Glomerular visceral epithelial cell (primary cell): Measurements from ENCODE around the gene LCN6.
"Not testable (repeated sequence)": the region's sequence is repeated elsewhere in the genome, so short reads cannot be mapped to it uniquely, and the experiment has no call there.

ENCODE experiments used
- DNase-seq: peaks from one replicate; pipeline ENCODE4 v3.0.0-alpha.2; 2016; ENCODE audit errors: extremely low spot score

LCN6 gene

DNA sequence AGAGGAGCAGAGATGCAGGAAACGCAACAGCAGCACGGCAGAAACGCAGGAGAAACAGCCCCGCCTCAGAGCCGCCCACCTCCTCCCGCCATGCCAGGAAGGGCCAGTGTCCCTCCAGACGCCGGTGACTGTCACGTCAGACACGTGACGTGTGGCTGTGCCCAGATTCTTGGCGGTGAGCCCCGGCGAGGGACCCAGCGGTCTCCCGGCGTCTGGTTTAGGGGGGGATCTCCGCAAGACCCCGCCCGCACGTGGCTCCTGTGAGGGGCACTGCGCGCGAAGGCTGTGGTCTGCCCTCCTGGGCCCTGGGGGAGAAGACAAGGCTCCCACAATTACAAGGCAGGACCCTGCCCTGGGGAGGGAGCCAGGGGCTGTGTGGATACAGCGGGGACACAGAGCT, 12.1 kb upstream of the LCN6 start:
- no peak for DNase-seq

GRCh38 chr9:136759436-136760325, 11.4 kb upstream of the LCN6 start:
- DNase-seq = no peak

DNA sequence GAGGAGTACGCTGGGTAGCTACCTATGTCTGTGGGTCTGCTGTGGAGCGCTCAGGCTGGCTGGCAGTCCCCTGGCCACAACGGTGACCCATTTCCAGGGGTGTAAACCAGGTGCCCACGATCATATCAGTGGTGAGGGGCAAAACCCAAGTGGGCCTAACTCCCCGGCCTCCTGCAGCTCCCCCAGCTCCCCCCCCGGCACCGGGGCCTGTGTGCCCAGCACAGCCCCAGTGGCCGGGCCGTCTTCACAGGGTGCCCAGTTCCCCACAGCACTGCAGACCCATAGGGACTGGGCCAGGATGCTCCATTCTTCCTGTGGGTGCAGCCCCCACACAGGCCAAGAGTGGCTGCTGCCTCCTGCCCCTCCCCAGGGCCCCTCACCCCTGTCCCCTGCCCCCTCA, 10.7 kb upstream of the LCN6 start:
- no peak for DNase-seq

DNA sequence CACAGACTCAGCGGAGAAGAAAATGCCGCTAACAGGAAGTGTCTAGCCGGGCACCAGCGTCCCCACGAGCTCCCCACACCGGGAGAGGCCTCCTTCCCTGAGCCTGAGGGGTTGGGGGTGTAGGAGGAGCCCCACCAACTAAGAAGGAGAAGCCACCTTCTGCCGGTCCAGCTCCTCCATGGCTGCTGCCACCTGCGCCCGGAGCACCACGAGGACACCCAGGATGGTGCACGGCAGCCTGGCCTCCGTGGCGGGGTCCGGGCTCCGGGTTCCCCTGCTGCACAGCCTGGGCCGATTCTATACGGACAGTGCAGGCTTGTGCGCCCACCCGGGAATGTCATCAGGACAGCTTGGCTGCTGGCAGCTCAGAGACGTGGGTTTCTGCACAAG, 9.4 kb upstream of the LCN6 start:
- no peak for DNase-seq

GRCh38 chr9:136757328-136757727, 9.0 kb upstream of the LCN6 start:
- no peak for DNase-seq

DNA sequence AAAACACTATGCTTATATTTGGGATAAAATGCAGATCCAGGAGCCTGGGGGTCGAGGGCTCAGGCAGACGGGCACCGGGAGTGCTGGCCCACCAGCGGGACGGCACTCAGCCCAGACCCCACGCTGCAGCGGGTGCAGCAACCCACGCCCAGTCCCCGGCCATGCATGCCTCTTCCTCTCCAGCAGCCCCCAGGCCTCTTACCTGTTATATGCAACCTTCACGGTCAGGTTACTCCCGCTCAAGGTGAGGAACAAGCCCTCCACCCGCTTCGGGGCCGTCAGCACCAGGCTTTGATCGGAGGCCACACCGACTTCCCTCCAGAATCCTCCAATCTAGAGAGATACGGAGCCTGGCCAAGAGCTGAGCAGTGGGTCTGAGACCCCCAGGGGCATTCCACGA, 8.5 kb upstream of the LCN6 start:
- no peak for DNase-seq

DNA sequence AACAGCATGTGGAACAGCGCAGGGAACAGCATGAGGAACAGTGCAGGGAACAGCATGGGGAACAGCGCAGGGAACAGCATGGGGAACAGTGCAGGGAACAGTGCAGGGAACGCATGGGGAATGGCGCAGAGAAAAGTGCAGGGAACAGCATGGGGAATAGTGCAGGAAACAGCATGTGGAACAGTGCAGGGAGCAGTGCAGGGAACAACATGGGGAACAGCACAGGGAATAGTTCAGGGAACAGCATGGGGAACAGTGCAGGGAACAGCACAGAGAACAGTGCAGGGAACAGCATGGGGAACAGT, 7.8 kb upstream of the LCN6 start:
- no peak for DNase-seq

DNA sequence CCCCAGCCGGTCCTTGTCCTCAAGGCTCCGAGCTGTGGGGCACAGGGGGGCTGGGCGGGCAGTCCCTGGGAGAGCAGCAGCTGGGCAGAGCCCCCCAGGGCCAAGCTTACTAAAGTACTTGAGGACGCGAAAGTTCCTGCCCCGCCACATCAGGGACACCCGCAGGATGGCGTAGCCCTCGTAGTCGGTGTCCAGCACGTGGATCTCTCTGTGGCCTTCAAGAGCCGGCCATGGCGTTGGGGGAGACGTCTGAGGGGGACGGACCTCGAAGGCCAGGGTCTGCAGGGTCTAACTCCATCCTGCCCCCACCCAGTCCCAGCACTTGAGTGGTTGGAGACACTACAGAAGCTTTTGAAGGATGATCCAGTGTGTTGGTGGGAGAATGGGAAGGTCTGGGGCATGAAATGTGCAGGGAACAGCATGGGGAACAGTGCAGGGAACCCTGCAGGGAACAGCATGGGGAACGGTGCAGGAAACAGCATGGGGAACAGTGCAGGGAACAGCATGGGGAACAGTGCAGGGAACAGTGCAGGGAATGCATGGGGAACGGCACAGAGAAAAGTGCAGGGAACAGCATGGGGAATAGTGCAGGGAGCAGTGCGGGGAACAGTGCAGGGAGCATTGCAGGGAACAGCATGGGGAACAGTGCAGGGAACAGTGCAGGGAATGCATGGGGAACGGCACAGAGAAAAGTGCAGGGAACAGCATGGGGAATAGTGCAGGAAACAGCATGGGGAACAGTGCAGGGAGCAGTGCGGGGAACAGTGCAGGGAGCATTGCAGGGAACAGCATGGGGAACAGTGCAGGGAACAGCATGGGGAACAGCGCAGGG, 7.2 kb upstream of the LCN6 start:
- DNase-seq = not testable (repeated sequence)

DNA sequence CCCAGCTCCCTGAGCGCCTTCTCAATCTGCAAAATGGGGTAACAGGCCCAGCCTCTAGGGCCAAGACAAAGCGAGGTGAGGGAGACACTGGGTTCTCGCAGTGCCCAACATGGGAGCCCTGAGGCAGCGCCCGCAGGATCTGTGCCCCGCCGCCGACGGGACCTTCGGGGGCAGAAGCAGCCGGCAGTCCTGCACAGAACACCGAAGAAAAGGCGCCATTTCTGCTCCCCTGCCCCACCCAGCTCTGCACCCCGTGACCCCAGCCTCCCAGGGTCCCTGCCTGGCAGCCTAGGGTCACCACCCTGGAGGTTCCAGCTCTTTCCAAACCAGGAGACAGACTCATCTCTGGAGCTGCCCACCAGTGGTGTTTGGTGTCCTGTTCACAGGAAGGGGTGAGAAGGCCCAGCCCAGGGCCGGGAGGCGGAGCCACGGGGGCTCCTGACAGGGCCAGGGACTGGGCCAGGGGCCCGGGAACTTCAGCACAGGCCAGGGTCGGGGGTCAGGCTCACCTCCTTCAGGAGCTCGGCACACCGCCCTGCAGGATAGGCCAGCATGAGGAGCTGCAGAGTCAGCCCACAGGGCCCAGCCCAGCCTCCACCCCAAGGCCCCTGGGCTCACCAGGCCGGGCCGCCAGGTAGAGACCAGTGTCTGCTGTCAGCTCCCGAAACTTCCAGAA, 6.4 kb upstream of the LCN6 start:
- no peak for DNase-seq

DNA sequence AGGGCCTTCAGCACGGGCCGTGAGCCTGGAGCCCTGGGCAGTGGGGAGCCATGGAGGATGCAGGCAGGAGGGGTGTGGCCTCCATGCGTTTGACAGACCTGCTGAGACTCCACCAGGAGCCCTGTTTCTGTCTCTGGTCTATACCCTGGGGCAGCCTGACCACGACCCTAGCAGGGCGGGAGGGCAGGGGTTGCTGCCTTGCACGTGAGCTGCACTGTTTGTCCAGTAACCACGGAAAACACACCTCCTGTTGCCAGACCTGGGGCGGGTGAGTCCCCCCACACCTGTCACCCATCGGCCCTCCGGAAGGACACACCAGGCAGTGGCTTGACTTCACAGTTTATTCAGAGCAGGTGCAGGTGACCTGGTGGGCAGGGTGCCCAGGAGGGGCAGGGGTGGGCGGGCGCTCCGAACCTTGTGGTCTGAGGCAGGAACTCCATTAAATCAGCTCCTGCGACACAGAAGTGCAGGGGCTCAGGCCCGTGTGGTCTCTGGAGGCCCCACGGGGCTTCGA, 5.8 kb upstream of the LCN6 start:
- DNase-seq = no peak

DNA sequence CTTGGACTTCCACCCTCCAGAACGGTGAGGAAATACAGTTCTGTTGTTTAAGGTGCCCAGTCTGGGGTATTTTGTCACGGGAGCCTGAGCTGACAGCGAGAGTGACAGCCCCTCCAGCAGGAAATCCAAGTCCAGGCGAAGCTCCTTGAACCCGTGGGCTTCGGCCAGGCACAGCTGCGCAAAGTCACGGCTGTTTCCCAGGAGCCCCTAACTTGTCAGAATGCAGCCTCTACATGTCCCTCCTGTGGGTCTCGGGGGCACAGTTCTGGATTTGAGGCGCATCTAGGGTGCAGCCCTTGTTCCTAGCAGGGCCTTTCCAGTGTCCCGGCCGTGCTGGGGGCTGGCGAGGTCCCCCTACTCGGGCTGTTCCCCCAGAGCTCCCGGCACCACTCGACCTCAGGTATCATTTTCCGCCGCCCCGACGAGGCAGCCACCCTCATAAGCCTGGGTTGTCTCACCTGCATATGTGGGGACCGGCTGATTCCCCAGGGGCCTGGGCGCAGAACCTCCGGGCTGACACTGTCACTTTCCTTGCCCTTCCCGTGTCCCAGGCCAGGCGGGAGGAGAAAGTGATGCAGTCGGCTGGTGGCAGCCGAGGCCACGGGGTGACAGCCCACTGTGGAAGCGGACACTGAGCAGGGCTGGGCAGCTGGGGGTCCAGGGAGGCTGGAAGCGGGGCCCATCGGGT, 5.2 kb upstream of the LCN6 start:
- no peak for DNase-seq

DNA sequence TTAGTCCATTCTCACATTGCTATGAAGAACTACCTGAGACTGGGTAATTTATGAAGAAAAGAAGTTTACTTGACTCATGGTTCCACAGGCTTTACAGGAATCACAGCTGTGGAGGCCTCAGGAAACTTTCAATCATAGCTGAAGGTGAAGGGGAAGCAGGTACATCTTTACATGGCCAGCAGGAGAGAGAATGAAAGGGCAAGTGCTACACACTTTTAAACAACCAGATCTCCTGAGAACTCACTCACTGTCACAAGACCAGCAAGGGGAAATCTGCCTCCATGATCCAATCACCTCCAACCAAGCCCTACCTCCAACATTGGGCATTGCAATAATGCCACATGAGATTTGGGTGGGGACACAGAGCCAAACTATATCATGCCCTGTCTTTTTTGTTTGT, 3.5 kb upstream of the LCN6 start:
- DNase-seq = no peak

- no peak for DNase-seq
These were observed 2.9 kb upstream of the LCN6 start for GRCh38 chr9:136751244-136751643.

DNA sequence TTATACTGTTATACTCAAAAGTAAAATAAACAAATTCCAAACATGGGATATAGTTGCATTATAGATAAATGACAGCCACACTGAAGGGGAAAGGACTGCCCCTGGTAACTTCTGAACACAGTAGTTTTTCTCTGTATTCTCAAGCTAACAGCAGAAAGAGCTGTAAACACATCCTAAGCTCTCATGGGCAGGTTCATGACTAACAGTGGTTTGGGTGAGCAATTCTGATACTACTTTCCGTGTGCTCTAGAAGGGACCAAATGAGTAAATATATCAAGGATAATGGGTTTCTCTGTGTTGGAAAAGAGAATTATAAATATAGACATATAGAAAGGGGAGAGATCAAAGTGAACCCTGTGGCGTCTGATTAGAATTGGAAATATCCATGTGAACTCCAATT, 2.2 kb upstream of the LCN6 start:
- DNase-seq = no peak

- DNase-seq = no peak
These were observed 614 bp upstream of the LCN6 start for GRCh38 chr9:136748666-136749611.

DNA sequence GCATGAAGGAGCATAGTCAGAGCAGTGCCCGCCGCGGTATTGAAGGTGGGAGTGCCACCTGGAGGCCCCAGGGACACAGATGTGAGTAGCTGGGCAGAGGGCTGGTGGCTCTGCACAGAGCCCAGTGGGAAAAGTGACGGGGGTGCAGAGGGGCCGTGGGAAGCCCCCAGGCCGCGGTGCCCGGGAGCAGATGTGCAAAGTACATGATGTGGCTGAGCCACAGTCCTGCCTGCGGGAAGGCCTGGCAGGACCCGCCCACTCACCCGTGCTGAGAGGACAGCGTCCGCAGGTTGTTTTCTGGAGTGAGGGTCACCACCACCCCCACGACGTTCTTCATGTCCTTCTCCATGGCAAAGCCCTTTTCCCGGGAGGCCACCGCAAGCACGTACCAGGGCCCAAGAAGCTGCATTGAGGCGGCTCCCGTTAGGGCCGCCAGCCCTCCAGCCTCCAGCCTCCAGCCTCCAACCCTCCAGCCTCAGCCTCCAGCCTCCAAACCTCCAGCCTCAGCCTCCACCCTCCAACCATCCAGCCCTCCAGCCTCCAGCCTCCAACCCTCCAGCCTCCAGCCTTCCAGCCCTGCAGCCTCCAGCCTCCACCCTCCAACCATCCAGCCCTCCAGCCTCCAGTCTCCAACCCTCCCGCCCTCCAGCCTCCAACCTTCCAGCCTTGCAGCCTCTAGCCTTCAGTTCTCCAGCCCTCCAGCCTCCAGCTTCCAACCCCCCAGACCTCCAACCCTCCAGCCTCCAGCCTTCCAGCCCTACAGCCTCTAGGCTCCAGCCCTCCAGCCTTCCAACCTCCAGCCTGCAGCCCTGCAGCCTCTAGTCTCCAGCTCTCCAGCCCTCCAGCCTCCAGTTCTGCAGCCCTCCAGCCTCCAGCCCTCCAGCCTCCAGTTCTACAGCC, 914 bp downstream of the LCN6 start:
- no peak for DNase-seq

- no peak for DNase-seq
These were observed 1.7 kb downstream of the LCN6 start for GRCh38 chr9:136746621-136747020.

- no peak for DNase-seq
These were observed 2.2 kb downstream of the LCN6 start for GRCh38 chr9:136746155-136746490.

GRCh38 chr9:136745389-136746154, 2.8 kb downstream of the LCN6 start:
- DNase-seq = no peak
